ENCODE data around the gene SNX13.
"Not testable (repeated sequence)": the region's sequence is repeated elsewhere in the genome, so short reads cannot be mapped to it uniquely, and the experiment has no call there.

Gene SNX13

DNA sequence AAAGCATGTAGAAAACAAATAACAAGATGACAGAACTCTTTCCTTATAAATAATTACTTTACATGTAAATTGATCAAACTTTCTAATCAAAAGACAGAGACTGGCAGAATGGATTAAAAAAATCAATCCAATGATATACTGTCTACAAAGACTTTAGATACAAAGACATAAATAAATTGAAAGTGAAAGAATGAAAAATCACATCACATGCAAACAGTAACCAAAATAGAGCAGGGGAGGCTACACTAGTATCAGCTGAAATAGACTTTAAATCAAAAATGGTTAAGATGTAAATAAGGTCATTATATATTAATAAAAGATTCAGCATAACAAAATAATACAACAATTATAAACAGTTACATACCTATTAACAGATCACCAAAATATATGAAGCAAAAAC lies 97.3 kb downstream of the SNX13 start:
- H3K4me1 ChIP-seq (ENCODE audit: insufficient read depth, low read length) = no peaks in the 10 kb centered on the region
- no peak overlapping the region for H3K9ac ChIP-seq (ENCODE audit: low read depth, low read length)
- no peaks in the 10 kb centered on the region for H3K36me3 ChIP-seq (ENCODE audit: insufficient read depth, low read length)
- no peaks in the 10 kb centered on the region for H3K9me3 ChIP-seq (ENCODE audit: control insufficient read depth, insufficient read depth, low read length)

DNA sequence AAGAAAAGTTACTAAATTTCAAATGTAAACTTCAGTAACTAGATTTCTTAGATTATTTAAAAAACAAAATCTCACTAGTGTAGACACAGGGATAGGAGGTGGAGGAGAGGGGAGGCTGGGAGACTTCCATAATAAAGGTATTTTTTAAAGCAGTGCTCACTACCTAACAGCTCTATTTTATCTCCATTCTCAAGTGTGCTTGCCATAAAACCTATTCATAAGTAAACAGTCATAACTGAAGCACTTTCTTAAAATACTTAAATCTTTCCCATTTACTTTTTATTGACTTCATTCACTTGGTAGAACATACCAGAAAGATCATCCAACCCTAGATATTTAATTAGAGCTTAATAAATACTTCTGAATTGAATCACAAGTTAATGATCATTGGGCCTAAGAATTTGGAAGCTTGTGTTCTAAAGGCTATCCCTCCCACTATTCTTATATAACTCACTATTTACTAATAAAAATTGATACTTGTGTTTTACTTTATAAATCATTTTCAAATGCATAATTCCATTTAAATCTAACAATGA lies 107.4 kb downstream of the SNX13 start:
- H3K9me3 ChIP-seq (ENCODE audit: control insufficient read depth, insufficient read depth, low read length) = no peaks in the 10 kb centered on the region
- no peak overlapping the region for H3K9ac ChIP-seq (ENCODE audit: low read depth, low read length)
- no peaks in the 10 kb centered on the region for H3K36me3 ChIP-seq (ENCODE audit: insufficient read depth, low read length)
- no peaks in the 10 kb centered on the region for H3K4me1 ChIP-seq (ENCODE audit: insufficient read depth, low read length)

GRCh38 chr7:17832242-17832641 lies 108.1 kb downstream of the SNX13 start:
- Histone ChIP-seq H3K36me3 (ENCODE audit: insufficient read depth, low read length) (no peaks in the 10 kb centered on the region), H3K4me1 (ENCODE audit: insufficient read depth, low read length) (no peaks in the 10 kb centered on the region), H3K9ac (ENCODE audit: low read depth, low read length) (no peak overlapping the region), H3K9me3 (ENCODE audit: control insufficient read depth, insufficient read depth, low read length) (no peaks in the 10 kb centered on the region)

GRCh38 chr7:17830206-17830605 lies 110.1 kb downstream of the SNX13 start:
- Histone ChIP-seq H3K36me3 (ENCODE audit: insufficient read depth, low read length) (no peaks in the 10 kb centered on the region), H3K9me3 (ENCODE audit: control insufficient read depth, insufficient read depth, low read length) (no peaks in the 10 kb centered on the region), H3K4me1 (ENCODE audit: insufficient read depth, low read length) (no peaks in the 10 kb centered on the region), H3K9ac (ENCODE audit: low read depth, low read length) (no peak overlapping the region)

DNA sequence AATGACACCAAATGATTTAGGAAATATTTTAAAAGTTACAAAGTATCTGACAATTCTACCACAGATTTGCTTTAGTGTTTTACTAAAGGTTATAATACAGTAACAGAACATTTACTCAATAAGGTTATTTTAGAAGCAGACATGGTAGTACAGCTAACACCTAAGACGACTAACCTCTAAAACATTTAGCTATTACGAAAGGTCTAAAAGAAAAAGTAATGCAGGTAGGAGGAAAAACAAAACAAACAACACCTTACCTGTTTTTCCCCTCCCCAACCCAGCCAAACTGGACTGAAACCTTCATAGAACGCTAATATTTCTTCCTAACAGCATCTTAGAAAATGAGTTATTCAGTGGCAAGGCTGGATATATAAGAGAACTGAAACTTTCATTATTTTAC lies 111.3 kb downstream of the SNX13 start:
- no peaks in the 10 kb centered on the region for H3K36me3 ChIP-seq (ENCODE audit: insufficient read depth, low read length)
- H3K4me1 ChIP-seq (ENCODE audit: insufficient read depth, low read length) = no peaks in the 10 kb centered on the region
- no peaks in the 10 kb centered on the region for H3K9me3 ChIP-seq (ENCODE audit: control insufficient read depth, insufficient read depth, low read length)
- H3K9ac ChIP-seq (ENCODE audit: low read depth, low read length) = no peak overlapping the region

GRCh38 chr7:17822547-17823173 lies 117.6 kb downstream of the SNX13 start:
- H3K36me3 ChIP-seq (ENCODE audit: insufficient read depth, low read length) = no peaks in the 10 kb centered on the region; the same call in 1 of the 2 replicates
- H3K4me1 ChIP-seq (ENCODE audit: insufficient read depth, low read length) = no peaks in the 10 kb centered on the region
- no peaks in the 10 kb centered on the region for H3K9me3 ChIP-seq (ENCODE audit: control insufficient read depth, insufficient read depth, low read length)
- H3K9ac ChIP-seq (ENCODE audit: low read depth, low read length) = no peak overlapping the region

GRCh38 chr7:17816903-17817302 lies 123.4 kb downstream of the SNX13 start:
- Histone ChIP-seq H3K9ac (ENCODE audit: low read depth, low read length) (no peak overlapping the region), H3K36me3 (ENCODE audit: insufficient read depth, low read length) (no peaks in the 10 kb centered on the region; the same call in 1 of the 2 replicates), H3K4me1 (ENCODE audit: insufficient read depth, low read length) (no peaks in the 10 kb centered on the region), H3K9me3 (ENCODE audit: control insufficient read depth, insufficient read depth, low read length) (no peaks in the 10 kb centered on the region)

DNA sequence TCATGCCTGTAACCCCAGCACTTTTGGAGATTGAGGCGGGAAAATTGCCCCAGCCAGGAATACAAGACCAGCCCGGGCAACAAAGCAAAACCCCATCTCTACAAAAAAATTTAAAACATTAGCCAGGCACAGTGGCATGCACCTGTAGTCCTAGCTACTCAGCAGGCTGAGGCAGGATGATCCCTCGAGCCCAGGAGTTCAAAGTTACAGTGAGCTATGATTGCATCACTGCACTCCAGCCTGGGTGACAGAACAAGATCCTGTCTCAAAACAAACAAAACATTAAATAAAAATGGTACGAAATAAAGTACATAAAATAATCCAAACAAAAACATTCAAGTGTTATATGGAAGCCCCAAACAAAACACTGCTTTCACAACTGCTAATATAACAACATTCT lies 125.0 kb downstream of the SNX13 start:
- Histone ChIP-seq H3K9ac (ENCODE audit: low read depth, low read length) (no peak overlapping the region), H3K36me3 (ENCODE audit: insufficient read depth, low read length) (no peaks in the 10 kb centered on the region; the same call in 1 of the 2 replicates), H3K9me3 (ENCODE audit: control insufficient read depth, insufficient read depth, low read length) (no peaks in the 10 kb centered on the region), H3K4me1 (ENCODE audit: insufficient read depth, low read length) (no peaks in the 10 kb centered on the region)

- no peak overlapping the region for H3K9ac ChIP-seq (ENCODE audit: low read depth, low read length)
Measured at GRCh38 chr7:17814058-17814457, 126.2 kb downstream of the SNX13 start.

DNA sequence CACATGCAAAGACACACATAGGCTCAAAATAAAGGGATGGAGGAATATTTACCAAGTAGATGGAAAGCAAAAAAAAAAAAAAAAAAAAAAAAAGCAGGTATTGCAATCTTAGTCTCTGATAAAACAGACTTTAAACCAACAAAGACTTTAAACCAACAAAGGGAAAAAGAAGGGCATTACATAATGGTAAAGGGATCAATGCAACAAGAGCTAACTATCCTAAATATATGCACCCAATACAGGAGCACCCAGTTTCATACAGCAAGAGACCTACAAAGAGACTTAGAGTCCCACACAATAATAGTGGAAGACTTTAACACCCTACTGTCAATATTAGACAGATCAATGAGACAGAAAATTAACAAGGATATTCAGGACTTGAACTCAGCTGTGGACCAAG lies 131.1 kb downstream of the SNX13 start:
- H3K9ac ChIP-seq (ENCODE audit: low read depth, low read length); H3K9me3 ChIP-seq (ENCODE audit: control insufficient read depth, insufficient read depth, low read length); H3K36me3 ChIP-seq (ENCODE audit: insufficient read depth, low read length): not testable (repeated sequence)
- peaks cover 12% of the 10 kb centered on the region for H3K4me1 ChIP-seq (ENCODE audit: insufficient read depth, low read length)

More at GRCh38 chr7:17814058-17814457, 126.2 kb downstream of the SNX13 start:
- no peaks in the 10 kb centered on the region for H3K4me1 ChIP-seq (ENCODE audit: insufficient read depth, low read length)
- H3K36me3 ChIP-seq (ENCODE audit: insufficient read depth, low read length) = no peaks in the 10 kb centered on the region; the same call in 1 of the 2 replicates
- no peaks in the 10 kb centered on the region for H3K9me3 ChIP-seq (ENCODE audit: control insufficient read depth, insufficient read depth, low read length)

DNA sequence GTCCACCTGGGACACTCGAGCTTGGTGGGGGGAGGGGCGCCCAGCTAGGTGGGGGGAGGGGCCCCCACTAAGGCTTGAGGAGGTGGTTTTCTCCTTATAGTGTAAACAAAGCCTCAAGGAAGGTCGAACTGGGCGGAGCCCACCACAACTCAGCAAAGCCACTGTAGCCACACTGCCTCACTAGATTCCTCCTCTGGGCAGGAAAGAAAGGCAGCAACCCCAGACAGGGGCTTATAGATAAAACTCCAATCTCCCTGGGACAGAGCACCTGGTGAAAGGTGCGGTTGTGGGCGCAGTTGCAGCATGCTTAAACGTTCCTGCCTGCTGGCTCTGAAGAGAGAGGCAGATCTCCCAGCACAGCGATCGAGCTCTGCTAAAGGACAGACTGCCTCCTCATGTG lies 133.1 kb downstream of the SNX13 start:
- Histone ChIP-seq H3K4me1 (ENCODE audit: insufficient read depth, low read length) (peaks cover 12% of the 10 kb centered on the region), H3K9me3 (ENCODE audit: control insufficient read depth, insufficient read depth, low read length) (no peaks in the 10 kb centered on the region), H3K9ac (ENCODE audit: low read depth, low read length) (peak overlapping the region; percentile 18; the same call in 1 of the 2 replicates), H3K36me3 (ENCODE audit: insufficient read depth, low read length) (no peaks in the 10 kb centered on the region)

DNA sequence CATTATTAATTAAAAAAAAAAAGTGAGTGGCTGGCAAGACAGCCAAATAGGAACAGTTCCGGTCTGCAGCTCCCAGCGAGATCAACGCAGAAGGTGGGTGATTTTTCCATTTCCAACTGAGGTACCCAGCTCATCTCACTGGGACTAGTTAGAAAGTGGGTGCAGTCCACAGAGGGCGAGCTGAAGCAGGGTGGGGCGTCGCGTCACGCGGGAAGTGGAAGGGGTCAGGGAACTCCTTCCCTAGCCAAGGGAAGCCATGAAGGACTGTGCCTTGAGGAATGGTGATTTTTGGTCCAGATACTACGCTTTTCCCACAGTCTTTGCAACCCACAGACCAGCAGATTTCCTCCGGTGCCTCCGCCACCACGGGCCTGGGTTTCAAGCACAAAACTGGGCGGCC lies 133.7 kb downstream of the SNX13 start:
- Histone ChIP-seq H3K9ac (ENCODE audit: low read depth, low read length) (no peak overlapping the region), H3K36me3 (ENCODE audit: insufficient read depth, low read length) (no peaks in the 10 kb centered on the region), H3K9me3 (ENCODE audit: control insufficient read depth, insufficient read depth, low read length) (no peaks in the 10 kb centered on the region), H3K4me1 (ENCODE audit: insufficient read depth, low read length) (peaks cover 12% of the 10 kb centered on the region)

- peaks cover 4% of the 10 kb centered on the region; the same call in 1 of the 2 replicates for H3K4me1 ChIP-seq (ENCODE audit: insufficient read depth, low read length)
- no peak overlapping the region for H3K9ac ChIP-seq (ENCODE audit: low read depth, low read length)
- no peaks in the 10 kb centered on the region for H3K9me3 ChIP-seq (ENCODE audit: control insufficient read depth, insufficient read depth, low read length)
- no peaks in the 10 kb centered on the region for H3K36me3 ChIP-seq (ENCODE audit: insufficient read depth, low read length)
Measured at GRCh38 chr7:17802056-17802455, 138.2 kb downstream of the SNX13 start.

- no peak overlapping the region for H3K9ac ChIP-seq (ENCODE audit: low read depth, low read length)
- H3K36me3 ChIP-seq (ENCODE audit: insufficient read depth, low read length) = no peaks in the 10 kb centered on the region
- no peaks in the 10 kb centered on the region for H3K9me3 ChIP-seq (ENCODE audit: control insufficient read depth, insufficient read depth, low read length)
- H3K4me1 ChIP-seq (ENCODE audit: insufficient read depth, low read length) = no peaks in the 10 kb centered on the region
Measured at GRCh38 chr7:17792075-17792936, 148.0 kb downstream of the SNX13 start.

DNA sequence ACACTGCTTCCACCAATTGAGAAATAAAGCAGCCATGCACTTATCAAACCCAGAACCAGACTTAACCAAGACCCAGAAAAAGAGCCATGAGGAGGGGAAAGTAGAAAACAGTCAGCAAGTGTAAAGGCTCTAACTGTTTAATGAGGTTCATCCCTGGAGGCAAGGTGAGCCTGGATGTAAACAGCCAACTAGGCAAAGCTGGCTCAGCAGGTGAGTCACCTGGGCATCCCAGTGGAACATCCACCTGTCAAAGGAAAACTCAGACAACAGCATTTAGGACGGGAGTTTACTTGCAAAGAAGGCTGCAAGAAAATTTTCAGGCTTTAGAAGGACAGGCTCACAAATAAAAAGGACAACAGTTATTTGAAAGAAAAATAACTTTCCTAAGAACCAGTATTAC lies 153.0 kb downstream of the SNX13 start:
- Histone ChIP-seq H3K36me3 (ENCODE audit: insufficient read depth, low read length) (no peaks in the 10 kb centered on the region), H3K4me1 (ENCODE audit: insufficient read depth, low read length) (no peaks in the 10 kb centered on the region), H3K9me3 (ENCODE audit: control insufficient read depth, insufficient read depth, low read length) (no peaks in the 10 kb centered on the region), H3K9ac (ENCODE audit: low read depth, low read length) (no peak overlapping the region)

All from ES-I3 (cell line).